Epithelial cell of umbilical artery (primary cell): ENCODE measurements around the gene ILK. TPM values are rescaled to one million over a fixed set of nuclear protein-coding genes. Genes with fewer than 3 reads are reported as not detected.

Source experiments
- total RNA-seq: library from RNA; depleted of rRNA; stranded (reverse); fragments of >200 nt; gene quantifications from 2 replicates; pipeline ENCODE4 v1.2.3, GENCODE V29; 2014

The ILK gene
- total RNA-seq: 122 and 162 TPM in 2 replicates

GRCh38 chr11:6603287-6604080 lies at the start of gene ILK, which contains the start of gene RRP8:
TSS of gene ILK (plus strand) at chr11:6603774. CDS start at chr11:6604272, 498 bp downstream.
TSS of gene RRP8 (minus strand) at chr11:6603616. CDS start at chr11:6603502, 114 bp downstream.

GRCh38 chr11:6612213-6613041 lies 8.9 kb downstream of the ILK start, which contains the start of gene TAF10:
TSS of gene TAF10 (minus strand) at chr11:6612216. CDS start at chr11:6612189, 27 bp downstream.

GRCh38 chr11:6619004-6619745 lies 15.6 kb downstream of the ILK start, which contains the start of gene TPP1:
TSS of gene TPP1 (minus strand) at chr11:6619422. CDS start at chr11:6619400, 22 bp downstream.

GRCh38 chr11:6655790-6656583 lies 52.4 kb downstream of the ILK start, which contains the start of gene DCHS1:
TSS of gene DCHS1 (minus strand) at chr11:6655809. CDS start at chr11:6641613, 14,196 bp downstream.

Other genes with a start within 250 kb of the ILK start
- 11.0 and 17.5 TPM in 2 replicates for gene SMPD1, start 213.3 kb upstream of the ILK start, total RNA-seq
- 46.1 and 47.3 TPM in 2 replicates for gene APBB1, start 184.7 kb upstream of the ILK start, total RNA-seq
- gene HPX, start 162.8 kb upstream of the ILK start, total RNA-seq: not detected in 2 replicates
- gene TRIM3, start 129.8 kb upstream of the ILK start, total RNA-seq: 15.6 and 18.8 TPM in 2 replicates
- gene ARFIP2, start 122.4 kb upstream of the ILK start, total RNA-seq: 51.2 and 56.5 TPM in 2 replicates
- gene TIMM10B, start 122.3 kb upstream of the ILK start, total RNA-seq: 28.4 and 38.7 TPM in 2 replicates
- gene DNHD1, start 106.5 kb upstream of the ILK start, total RNA-seq: 1.3 and 3.3 TPM in 2 replicates
- 10.7 and 15.8 TPM in 2 replicates for gene RRP8, start 158 bp upstream of the ILK start, total RNA-seq
- 20.1 and 33.5 TPM in 2 replicates for gene TAF10, start 8.4 kb downstream of the ILK start, total RNA-seq
- gene TPP1, start 15.6 kb downstream of the ILK start, total RNA-seq: 48.1 and 60.3 TPM in 2 replicates
- 29.0 and 30.2 TPM in 2 replicates for gene DCHS1, start 52.0 kb downstream of the ILK start, total RNA-seq
- gene MRPL17, start 79.6 kb downstream of the ILK start, total RNA-seq: 87.7 and 916 TPM in 2 replicates
- gene OR2AG2, start 168.2 kb downstream of the ILK start, total RNA-seq: under 0.01 and 0.15 TPM in 2 replicates
- gene OR2AG1, start 179.2 kb downstream of the ILK start, total RNA-seq: not detected in 2 replicates
- gene OR6A2, start 195.9 kb downstream of the ILK start, total RNA-seq: under 0.01 and 0.46 TPM in 2 replicates
- gene OR10A5, start 241.9 kb downstream of the ILK start, total RNA-seq: not detected in 2 replicates